Activated CD8-positive, alpha-beta T cell treated with anti-CD3 and anti-CD28 coated beads for 36 hours (primary cell): Measurements from ENCODE around the gene ARID3B. TPM values are rescaled to one million over a fixed set of nuclear protein-coding genes. Genes with fewer than 3 reads are reported as not detected.
A peak's percentile ranks its signal among the peaks of the same experiment; 100 is the strongest.

Experiments
- ATAC-seq: fragments of 200-7000 bp; cut with Tn5 transposase; one replicate; pipeline ENCODE4 v1.10.0; 2021; ENCODE audit warnings: mild to moderate bottlenecking, moderate library complexity
- CTCF ChIA-PET: fragments of 350-600 bp; sonication (Branson Sonifier 250); formaldehyde crosslinking; loops from one replicate; lab custom pipeline; 2021; ENCODE audit warnings: antibody characterized with exemption; lab: Charles Lee
- POLR2A ChIA-PET: fragments of 350-600 bp; sonication (Branson Sonifier 250); formaldehyde crosslinking; loops from one replicate; lab custom pipeline; 2021; ENCODE audit warnings: antibody characterized with exemption; lab: Charles Lee
- DNase-seq: peaks from one replicate; pipeline ENCODE4 v3.0.0-alpha.2; 2020
- H3K27ac Mint-ChIP-seq: one replicate; pipeline ENCODE4 v1.8.0; 2021; ENCODE audit warnings: mild to moderate bottlenecking, mixed read lengths
- H3K27me3 Mint-ChIP-seq: one replicate; pipeline ENCODE4 v1.8.0; 2021; ENCODE audit warnings: mixed read lengths
- H3K36me3 Mint-ChIP-seq: one replicate; pipeline ENCODE4 v1.8.0; 2021; ENCODE audit warnings: low read depth, mixed read lengths
- H3K4me1 Mint-ChIP-seq: one replicate; pipeline ENCODE4 v1.8.0; 2021; ENCODE audit warnings: low read depth, mixed read lengths
- H3K4me3 Mint-ChIP-seq: one replicate; pipeline ENCODE4 v1.8.0; 2021; ENCODE audit warnings: mild to moderate bottlenecking, moderate library complexity, mixed read lengths
- H3K9me3 Mint-ChIP-seq: one replicate; pipeline ENCODE4 v1.8.0; 2021; ENCODE audit warnings: mixed read lengths
- intact Hi-C: fragments of 100-400 bp; cut with micrococcal nuclease; formaldehyde crosslinking; loops from one replicate; pipeline ENCODE4 v1.10.0; 2022
- total RNA-seq, 2 experiments: library from RNA; stranded (reverse); gene quantifications; one replicate each; pipeline ENCODE4 v1.2.3, GENCODE V29; 2021
- TF ChIP-seq, protein P1 (sequence below): fragments of 200-600 bp; IDR thresholded peaks from one replicate; pipeline ENCODE4 v1.8.0; 2022; ENCODE audit warnings: antibody characterized with exemption, mild to moderate bottlenecking

ARID3B gene
- total RNA-seq, 2 experiments from 2014 or later: 35.2 to 36.2 TPM

DNA sequence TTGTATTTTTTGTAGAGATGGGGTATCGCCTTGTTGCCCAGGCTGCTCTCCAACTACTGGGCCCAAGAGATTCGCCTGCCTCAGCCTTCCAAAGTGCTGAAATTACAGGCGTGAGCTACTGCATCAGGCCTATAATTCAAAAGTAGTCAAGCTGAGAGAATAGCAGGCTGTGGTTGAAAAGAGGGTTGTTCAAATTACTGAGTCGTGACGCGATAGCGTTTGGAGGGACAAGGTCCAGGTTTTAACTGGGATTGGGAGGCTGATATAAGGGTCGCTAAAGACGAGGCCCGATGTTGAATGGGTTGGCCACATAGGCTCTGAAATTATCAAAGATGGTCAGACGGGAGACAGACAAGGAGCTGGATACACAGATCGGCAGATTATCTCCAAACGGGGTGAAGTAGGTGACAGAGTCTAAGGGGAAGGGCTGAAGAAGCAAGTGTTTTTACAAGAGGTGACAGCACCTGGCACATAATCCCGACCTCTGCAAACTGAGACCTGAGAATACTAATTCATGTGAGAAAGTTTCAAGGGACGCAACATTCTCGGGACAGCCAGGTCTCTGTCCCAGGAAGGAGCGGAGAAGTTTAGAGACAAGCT, 759 bp upstream of the ARID3B start:
- Mint-ChIP-seq H3K36me3 (peaks cover 31% of the 10 kb centered on the region), H3K27me3 (no peaks in the 10 kb centered on the region), H3K9me3 (no peaks in the 10 kb centered on the region), H3K4me3 (peak overlapping the region; percentile 98), H3K4me1 (peaks cover 44% of the 10 kb centered on the region), H3K27ac (peak overlapping the region; percentile 99)
- DNase-seq (peak; percentile 11), ATAC-seq (no peak)
- ChIA-PET POLR2A (interaction anchor here (0.7 to 4.7 kb wide), 17 partner anchors 11 to 244 kb away, joined by 3 to 27 read pairs (median 3); partner anchors contain the start of genes CLK3 and UBL7), CTCF (interaction anchor here (0.8 to 3.4 kb wide), 9 partner anchors 8 to 166 kb away, joined by 3 to 15 read pairs (median 3); partner anchors contain the start of gene CLK3)
- TF ChIP-seq, protein P1, sequence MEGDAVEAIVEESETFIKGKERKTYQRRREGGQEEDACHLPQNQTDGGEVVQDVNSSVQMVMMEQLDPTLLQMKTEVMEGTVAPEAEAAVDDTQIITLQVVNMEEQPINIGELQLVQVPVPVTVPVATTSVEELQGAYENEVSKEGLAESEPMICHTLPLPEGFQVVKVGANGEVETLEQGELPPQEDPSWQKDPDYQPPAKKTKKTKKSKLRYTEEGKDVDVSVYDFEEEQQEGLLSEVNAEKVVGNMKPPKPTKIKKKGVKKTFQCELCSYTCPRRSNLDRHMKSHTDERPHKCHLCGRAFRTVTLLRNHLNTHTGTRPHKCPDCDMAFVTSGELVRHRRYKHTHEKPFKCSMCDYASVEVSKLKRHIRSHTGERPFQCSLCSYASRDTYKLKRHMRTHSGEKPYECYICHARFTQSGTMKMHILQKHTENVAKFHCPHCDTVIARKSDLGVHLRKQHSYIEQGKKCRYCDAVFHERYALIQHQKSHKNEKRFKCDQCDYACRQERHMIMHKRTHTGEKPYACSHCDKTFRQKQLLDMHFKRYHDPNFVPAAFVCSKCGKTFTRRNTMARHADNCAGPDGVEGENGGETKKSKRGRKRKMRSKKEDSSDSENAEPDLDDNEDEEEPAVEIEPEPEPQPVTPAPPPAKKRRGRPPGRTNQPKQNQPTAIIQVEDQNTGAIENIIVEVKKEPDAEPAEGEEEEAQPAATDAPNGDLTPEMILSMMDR: no peak
- intact Hi-C loops: loop anchor here (5.0 kb wide), 3 partner anchors 77 to 163 kb away; partner anchors contain the start of gene CLK3

DNA sequence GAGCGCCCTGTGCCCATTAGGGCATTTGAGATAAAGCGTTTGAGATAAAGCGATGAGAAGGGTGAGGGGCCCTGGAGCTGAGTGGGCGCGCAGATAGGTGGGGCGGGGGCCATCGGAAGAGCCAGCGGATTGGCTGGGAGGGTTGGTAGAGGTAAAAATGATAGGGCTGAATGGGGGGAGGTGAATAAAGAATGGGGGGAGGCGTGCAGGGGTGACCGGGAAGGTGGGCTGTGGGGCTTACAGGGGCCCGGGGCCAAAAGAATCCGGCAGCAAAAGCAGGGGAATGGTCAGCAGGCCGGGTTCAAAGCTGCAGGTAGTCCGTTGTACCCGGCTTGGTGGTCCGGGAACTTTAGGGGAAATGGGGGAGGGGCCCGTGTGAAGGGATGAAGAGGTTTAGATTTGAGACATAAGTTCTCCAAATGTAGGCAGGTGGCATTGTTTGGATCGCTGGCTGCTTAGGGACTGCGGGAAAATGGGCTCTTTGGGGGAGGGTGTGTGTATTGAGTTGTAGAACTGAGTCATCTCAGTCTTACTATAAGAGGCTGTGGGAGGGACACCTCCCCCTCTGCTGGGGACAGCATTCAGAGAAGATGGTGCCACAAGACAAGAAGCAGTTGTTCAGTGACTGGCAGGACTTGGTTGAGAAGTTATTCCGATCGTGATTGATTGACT, 610 bp downstream of the ARID3B start:
- ATAC-seq (peak; percentile 55), DNase-seq (peak; percentile 90)
- ChIA-PET CTCF (interaction anchor here (0.7 to 3.4 kb wide), 7 partner anchors 73 to 910 kb away, joined by 3 to 15 read pairs (median 3); partner anchors contain the start of genes CLK3 and SIN3A), POLR2A (interaction anchor here (0.8 to 4.7 kb wide), 14 partner anchors 14 to 247 kb away, joined by 3 to 27 read pairs (median 3); partner anchors contain the start of genes CLK3 and UBL7)
- peak overlapping the region; percentile 98 for H3K4me3 Mint-ChIP-seq
- peaks cover 55% of the 10 kb centered on the region for H3K4me1 Mint-ChIP-seq
- H3K36me3 Mint-ChIP-seq: peaks cover 44% of the 10 kb centered on the region
- no peaks in the 10 kb centered on the region for H3K9me3 Mint-ChIP-seq
- peak overlapping the region; percentile 93 for H3K27ac Mint-ChIP-seq
- intact Hi-C loops: loop anchor here (5.0 kb wide), 3 partner anchors 76 to 164 kb away; partner anchors contain the start of gene CLK3
- no peaks in the 10 kb centered on the region for H3K27me3 Mint-ChIP-seq
- TF ChIP-seq, protein P1: no peak

DNA sequence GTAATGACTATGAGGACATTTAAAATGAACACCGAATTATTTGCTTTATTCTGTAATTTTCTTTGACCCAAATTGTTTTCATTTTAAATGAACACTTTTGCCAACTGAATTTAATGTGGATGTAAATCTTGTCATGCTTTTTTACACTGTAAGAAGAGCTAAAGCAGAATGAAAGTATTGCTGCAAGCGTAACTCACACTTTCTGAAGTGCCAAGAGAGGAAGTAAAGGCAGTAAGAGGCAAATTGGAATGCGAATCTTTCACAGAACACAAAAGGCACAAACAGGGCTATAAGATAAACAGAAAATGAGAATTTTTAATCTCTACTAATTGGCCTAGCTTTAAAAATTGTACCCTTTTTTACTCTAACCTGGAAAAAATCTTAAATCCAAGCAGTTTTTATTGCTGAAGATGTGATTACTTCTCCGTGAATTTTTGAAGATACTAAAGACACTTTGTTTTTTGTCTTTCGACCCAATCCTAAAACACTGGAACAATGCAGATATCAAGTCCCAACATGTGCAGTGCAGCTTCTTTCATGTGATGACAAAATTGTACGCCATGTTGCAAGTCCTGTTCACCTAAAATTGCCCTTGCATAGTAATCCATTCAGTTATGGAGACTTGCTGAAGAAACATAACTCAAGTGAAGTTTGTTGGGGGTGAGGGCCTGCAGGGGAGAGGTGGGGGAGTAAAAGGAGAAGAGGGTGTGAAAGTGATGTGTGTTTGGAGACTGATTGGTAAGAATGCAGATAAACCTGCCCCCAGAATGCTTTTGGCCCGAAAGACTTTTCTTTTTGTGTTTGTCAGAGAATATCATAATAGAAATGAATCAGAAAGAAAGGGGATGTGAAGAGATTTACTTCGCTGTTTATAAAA, 1.4 kb downstream of the ARID3B start:
- TF ChIP-seq, protein P1: no peak
- H3K4me3 Mint-ChIP-seq: peak overlapping the region; percentile 98
- POLR2A ChIA-PET: interaction anchor here (0.8 to 4.7 kb wide), 10 partner anchors 11 to 246 kb away, joined by 3 to 27 read pairs (median 3); partner anchors contain the start of genes CLK3 and UBL7
- no peaks in the 10 kb centered on the region for H3K27me3 Mint-ChIP-seq
- H3K27ac Mint-ChIP-seq: peak overlapping the region; percentile 93
- H3K4me1 Mint-ChIP-seq: peaks cover 61% of the 10 kb centered on the region
- no peak for ATAC-seq
- intact Hi-C loops: loop anchor here (5.0 kb wide), 3 partner anchors 75 to 165 kb away; partner anchors contain the start of gene CLK3
- peaks cover 50% of the 10 kb centered on the region for H3K36me3 Mint-ChIP-seq
- CTCF ChIA-PET: interaction anchor here (0.6 to 3.4 kb wide), 10 partner anchors 10 to 909 kb away, joined by 3 to 15 read pairs (median 3); partner anchors contain the start of genes CLK3 and SIN3A
- no peaks in the 10 kb centered on the region for H3K9me3 Mint-ChIP-seq
- no peak for DNase-seq

DNA sequence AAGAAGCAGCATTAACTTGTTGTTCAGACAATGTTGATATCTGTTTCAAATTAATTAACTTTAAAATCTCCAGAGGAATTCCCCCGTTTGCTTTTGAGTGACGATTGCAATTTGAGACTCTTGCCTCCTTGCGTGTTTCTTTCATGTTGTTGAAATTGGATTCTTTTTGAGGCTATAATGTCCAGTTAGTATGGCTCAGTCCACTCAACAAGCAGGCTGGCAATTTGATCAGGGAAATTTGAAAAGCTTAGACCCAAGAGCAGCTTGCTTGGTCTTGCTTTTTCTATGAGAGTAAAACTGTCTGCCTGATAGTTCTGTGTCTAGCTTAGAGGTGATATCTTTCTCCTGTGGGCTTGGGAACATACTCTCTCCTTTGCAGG, 2.0 kb downstream of the ARID3B start:
- intact Hi-C loops: loop anchor here (5.0 kb wide), 3 partner anchors 74 to 166 kb away; partner anchors contain the start of gene CLK3
- Mint-ChIP-seq H3K27me3 (no peaks in the 10 kb centered on the region), H3K4me1 (peaks cover 67% of the 10 kb centered on the region), H3K4me3 (peak overlapping the region; percentile 98), H3K27ac (peak overlapping the region; percentile 14), H3K9me3 (no peaks in the 10 kb centered on the region), H3K36me3 (peaks cover 57% of the 10 kb centered on the region)
- POLR2A ChIA-PET: interaction anchor here (0.9 to 4.7 kb wide), 3 partner anchors 10 to 245 kb away, joined by 3 to 27 read pairs (median 3); partner anchors contain the start of gene CLK3
- no peak for ATAC-seq
- no peak for DNase-seq
- TF ChIP-seq, protein P1: no peak
- CTCF ChIA-PET: interaction anchor here (0.6 to 1.8 kb wide), 6 partner anchors 10 to 161 kb away, joined by 3 to 6 read pairs (median 3); no protein-coding TSS in a partner anchor
